CD4-positive, alpha-beta memory T cell (primary cell): ENCODE data around the gene SAMD1. TPM values are rescaled to one million over a fixed set of nuclear protein-coding genes. Genes with fewer than 3 reads are reported as not detected.
A peak's percentile ranks its signal among the peaks of the same experiment; 100 is the strongest.
"Not testable (repeated sequence)": the region's sequence is repeated elsewhere in the genome, so short reads cannot be mapped to it uniquely, and the experiment has no call there.

Experiments used
- CTCF ChIA-PET: fragments of 350-600 bp; sonication (Branson Sonifier 250); formaldehyde crosslinking; loops from one replicate; lab custom pipeline; 2021; ENCODE audit warnings: inconsistent platforms; ENCODE audit not compliant: partially characterized antibody; lab: Charles Lee
- POLR2A ChIA-PET: fragments of 350-600 bp; sonication (Branson Sonifier 250); formaldehyde crosslinking; loops from one replicate; lab custom pipeline; 2021; ENCODE audit not compliant: partially characterized antibody; lab: Charles Lee
- DNase-seq, 5 donors: peaks; one replicate each; pipeline versions ENCODE4 v3.0.0 to v3.0.0-alpha.2; 2020 to 2022; ENCODE audit warnings: mixed read lengths in 1 of 5
- H3K27ac ChIP-seq: one replicate; pipeline ENCODE4 v1.7.0; 2013; ENCODE audit warnings: low read depth, low read length
- H3K27me3 ChIP-seq: 2 replicates; pipeline ENCODE4 v1.7.0; 2013; ENCODE audit warnings: mild to moderate bottlenecking, low read length, moderate library complexity; ENCODE audit not compliant: insufficient read depth
- H3K36me3 ChIP-seq: 2 replicates; pipeline ENCODE4 v1.7.0; 2013; ENCODE audit warnings: mild to moderate bottlenecking, low read length, moderate library complexity; ENCODE audit not compliant: insufficient read depth
- H3K4me1 ChIP-seq: 2 replicates; pipeline ENCODE4 v1.7.0; 2013; ENCODE audit warnings: mild to moderate bottlenecking, low read length, moderate library complexity; ENCODE audit not compliant: insufficient read depth
- H3K4me3 ChIP-seq, 2 donors: one replicate each; pipeline ENCODE4 v1.7.0; 2013; ENCODE audit warnings: low read length in 2 of 2, mild to moderate bottlenecking in 1 of 2
- H3K9me3 ChIP-seq, 2 donors: one replicate each; pipeline ENCODE4 v1.7.0; 2013; ENCODE audit warnings: low read length in 2 of 2, control low read depth in 1 of 2; ENCODE audit not compliant: control insufficient read depth in 1 of 2
- H3K27ac Mint-ChIP-seq, 7 donors: one replicate each; pipeline ENCODE4 v1.8.0; 2020 to 2021; ENCODE audit warnings: mixed read lengths in 7 of 7, mild to moderate bottlenecking in 6 of 7, inconsistent platforms in 3 of 7, moderate library complexity in 3 of 7
- H3K27me3 Mint-ChIP-seq, 2 donors: one replicate each; pipeline ENCODE4 v1.8.0; 2020 to 2021; ENCODE audit warnings: mixed read lengths in 2 of 2
- H3K36me3 Mint-ChIP-seq, 2 donors: one replicate each; pipeline ENCODE4 v1.8.0; 2020 to 2021; ENCODE audit warnings: mixed read lengths in 2 of 2, inconsistent platforms in 1 of 2, mild to moderate bottlenecking in 1 of 2
- H3K4me1 Mint-ChIP-seq, 4 donors: one replicate each; pipeline ENCODE4 v1.8.0; 2020 to 2021; ENCODE audit warnings: mixed read lengths in 4 of 4, mild to moderate bottlenecking in 1 of 4
- H3K4me3 Mint-ChIP-seq, 8 donors: one replicate each; pipeline ENCODE4 v1.8.0; 2020 to 2021; ENCODE audit warnings: mixed read lengths in 8 of 8, mild to moderate bottlenecking in 7 of 8, moderate library complexity in 6 of 8, inconsistent platforms in 3 of 8
- H3K9me3 Mint-ChIP-seq, 8 donors: one replicate each; pipeline ENCODE4 v1.8.0; 2020 to 2021; ENCODE audit warnings: mixed read lengths in 8 of 8, mild to moderate bottlenecking in 5 of 8, inconsistent platforms in 3 of 8, moderate library complexity in 1 of 8
- intact Hi-C: fragments of 100-400 bp; cut with micrococcal nuclease; formaldehyde crosslinking; loops from one replicate; pipeline ENCODE4 v1.15.1; 2023
- polyA plus RNA-seq, 2 donors: library from polyadenylated mRNA; unstranded; fragments of 300-500 nt; fragmentation: Illumina TruSeq; gene quantifications; one replicate each; pipeline ENCODE4 v1.2.3, GENCODE V29; 2021
- total RNA-seq, 2 experiments: library from RNA; stranded (reverse); gene quantifications; one replicate each; pipeline ENCODE4 v1.2.3, GENCODE V29; 2021

Gene SAMD1
- total and polyA plus RNA-seq, 4 experiments from 2014 or later: 0.16 to 43.3 (median 19.5) TPM

DNA sequence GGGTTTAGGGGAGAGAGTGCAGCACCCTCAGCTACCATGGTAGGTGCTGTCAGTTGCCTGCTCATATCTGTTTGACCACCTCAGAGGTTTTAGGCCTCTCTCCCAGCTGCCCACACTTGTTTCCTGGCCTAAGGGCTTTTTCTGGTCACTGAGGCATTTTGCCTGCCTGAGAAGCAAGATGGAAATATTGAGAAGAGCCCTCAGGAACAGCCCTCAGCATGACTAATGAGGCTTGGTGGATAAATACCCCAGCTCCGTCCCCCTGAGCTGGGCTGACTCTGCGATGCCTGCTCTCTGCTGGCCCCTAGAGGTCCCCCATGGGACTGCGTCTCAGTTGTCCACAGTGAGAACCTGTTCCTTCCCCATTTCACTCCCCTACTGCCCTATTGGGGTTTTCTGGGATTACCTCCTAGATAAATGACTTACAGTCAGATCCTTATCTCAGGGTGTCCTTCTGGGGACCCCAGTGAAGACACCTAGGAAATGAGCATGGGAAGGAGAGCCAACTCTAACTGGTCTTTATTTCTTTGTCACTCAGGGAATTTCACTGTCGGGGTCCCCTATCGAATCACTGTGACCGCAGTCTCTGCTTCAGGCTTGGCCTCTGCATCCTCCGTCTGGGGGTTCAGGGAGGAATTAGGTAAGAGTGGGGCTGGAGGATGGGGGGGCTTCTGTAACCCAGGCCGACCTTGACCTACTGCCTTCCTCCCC is 42.0 kb downstream of the SAMD1 start:
- Mint-ChIP-seq H3K4me3 (no peak overlapping the region), H3K4me1 (peaks cover 2 to 5% (median 3%) of the 10 kb centered on the region in 4 donors), H3K36me3 (peaks cover 42 to 60% of the 10 kb centered on the region in 2 donors), H3K27me3 (no peaks in the 10 kb centered on the region), H3K27ac (peak overlapping the region; percentile 26 to 85 (median 42)), H3K9me3 (peaks cover 0 to 6% (median 0%) of the 10 kb centered on the region in 8 donors)
- Histone ChIP-seq H3K36me3 (peaks cover 54% of the 10 kb centered on the region), H3K27ac (peak overlapping the region; percentile 39), H3K27me3 (no peaks in the 10 kb centered on the region), H3K9me3 (no peaks in the 10 kb centered on the region), H3K4me3 (no peak overlapping the region), H3K4me1 (peaks cover 5% of the 10 kb centered on the region)
- ChIA-PET CTCF (interaction anchor here (0.6 to 9.7 kb wide), 29 partner anchors 10 to 286 kb away, joined by 3 to 111 read pairs (median 4); partner anchors contain the start of genes DCAF15, MISP3, NANOS3 and RFX1), POLR2A (interaction anchor here (0.9 to 2.7 kb wide), 10 partner anchors 9 to 168 kb away, joined by 3 to 17 read pairs (median 6); partner anchors contain the start of genes ASF1B, DCAF15 and IL27RA)
- intact Hi-C loops: loop anchor here (1.0 to 2.0 kb wide), 3 partner anchors 96 to 168 kb away; partner anchors contain the start of gene DCAF15
- peak; percentile 63 to 73 (median 68) for DNase-seq

DNA sequence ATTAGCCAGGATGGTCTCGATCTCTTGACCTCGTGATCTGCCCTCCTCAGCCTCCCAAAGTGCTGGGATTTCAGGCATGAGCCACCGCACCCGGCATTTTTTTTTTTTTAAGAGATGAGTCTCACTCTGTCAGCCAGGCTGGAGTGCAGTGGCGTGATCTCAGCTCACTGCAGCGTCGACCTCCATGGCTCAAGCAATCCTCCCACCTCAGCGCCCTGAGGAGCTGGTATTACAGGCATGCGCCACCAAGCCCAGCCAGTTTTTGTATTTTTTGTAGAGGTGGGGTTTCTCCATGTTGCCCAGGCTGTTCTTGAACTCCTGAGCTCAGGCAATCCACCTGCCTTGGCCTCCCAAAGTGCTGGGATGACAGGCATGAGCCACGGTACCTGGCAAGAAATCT is 42.7 kb downstream of the SAMD1 start:
- intact Hi-C loops: loop anchor here (1.0 to 2.0 kb wide), 3 partner anchors 95 to 168 kb away; partner anchors contain the start of gene DCAF15
- H3K36me3 ChIP-seq: peaks cover 58% of the 10 kb centered on the region
- not testable (repeated sequence) for H3K27me3 ChIP-seq, H3K4me3 Mint-ChIP-seq, DNase-seq, H3K27me3 Mint-ChIP-seq, H3K4me1 Mint-ChIP-seq, H3K9me3 Mint-ChIP-seq, H3K4me1 ChIP-seq, H3K4me3 ChIP-seq, H3K27ac ChIP-seq, H3K9me3 ChIP-seq
- peaks cover 44 to 62% of the 10 kb centered on the region in 2 donors for H3K36me3 Mint-ChIP-seq
- ChIA-PET CTCF (interaction anchor here (0.6 to 9.7 kb wide), 27 partner anchors 9 to 233 kb away, joined by 3 to 111 read pairs (median 4); partner anchors contain the start of genes DCAF15, NANOS3 and RFX1), POLR2A (interaction anchor here (0.9 to 2.7 kb wide), 9 partner anchors 10 to 167 kb away, joined by 3 to 17 read pairs (median 6); partner anchors contain the start of genes ASF1B, DCAF15 and IL27RA)
- peak overlapping the region in 2 of 7 donors; percentile 59 to 85 for H3K27ac Mint-ChIP-seq

DNA sequence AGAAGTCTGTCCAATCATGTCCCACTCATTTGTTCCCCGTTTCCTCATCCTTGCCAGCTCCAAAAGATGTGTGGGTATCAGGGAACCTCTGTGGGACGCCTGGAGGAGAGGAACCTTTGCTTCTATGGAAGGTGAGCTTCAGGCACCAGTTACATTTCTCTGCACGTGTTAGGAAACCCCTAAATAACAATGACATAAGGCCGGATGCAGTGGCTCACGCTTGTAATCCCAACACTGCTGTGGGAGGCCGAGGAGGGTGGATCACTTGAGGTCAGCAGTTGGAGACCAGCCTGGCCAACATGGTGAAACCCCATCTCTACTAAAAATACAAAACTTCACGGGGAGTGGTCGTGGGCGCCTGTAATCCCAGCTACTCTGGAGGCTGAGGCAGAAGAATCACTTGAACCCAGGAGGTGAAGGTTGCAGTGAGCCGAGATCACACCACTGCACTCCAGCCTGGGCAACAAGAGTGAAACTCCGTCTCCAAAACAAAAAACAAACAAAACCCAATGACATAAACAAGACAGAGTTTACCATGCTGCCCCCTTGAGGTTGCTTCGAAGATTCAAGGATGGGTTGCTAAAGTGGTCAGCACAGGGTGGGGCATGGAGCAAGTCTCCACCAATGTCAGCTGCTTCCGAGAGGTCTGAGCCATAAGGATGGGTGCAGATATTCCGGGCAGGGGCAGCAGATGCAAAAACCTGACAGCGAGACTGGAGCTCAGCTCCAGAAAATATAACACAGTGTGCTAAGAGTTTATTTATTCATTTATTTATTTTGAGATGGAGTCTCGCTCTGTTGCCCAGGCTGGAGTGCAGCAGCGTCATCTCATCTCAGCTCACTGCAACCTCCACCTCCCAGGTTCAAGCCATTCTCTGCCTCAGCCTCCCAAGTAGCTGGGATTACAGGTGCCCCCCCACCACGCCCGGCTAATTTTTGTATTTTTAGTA is 47.6 kb downstream of the SAMD1 start:
- not testable (repeated sequence) for H3K4me3 ChIP-seq, H3K9me3 ChIP-seq, H3K27me3 Mint-ChIP-seq, H3K9me3 Mint-ChIP-seq, H3K27me3 ChIP-seq
- peak; percentile 56 to 69 (median 61) for DNase-seq
- peaks cover 18% of the 10 kb centered on the region for H3K4me1 ChIP-seq
- H3K36me3 Mint-ChIP-seq: peaks cover 23 to 58% of the 10 kb centered on the region in 2 donors
- H3K27ac Mint-ChIP-seq: peak overlapping the region; percentile 88 to 95 (median 92)
- CTCF ChIA-PET: interaction anchor here (0.6 to 9.7 kb wide), 16 partner anchors 9 to 171 kb away, joined by 3 to 111 read pairs (median 5); partner anchors contain the start of genes IL27RA and NANOS3
- POLR2A ChIA-PET: interaction anchor here (0.6 to 3.2 kb wide), 10 partner anchors 10 to 162 kb away, joined by 3 to 18 read pairs (median 5); partner anchors contain the start of genes IL27RA, MISP3 and RFX1
- peak overlapping the region in 1 of 8 donors; percentile 4 for H3K4me3 Mint-ChIP-seq
- H3K36me3 ChIP-seq: peaks cover 50% of the 10 kb centered on the region
- H3K27ac ChIP-seq: peak overlapping the region; percentile 43
- intact Hi-C loops: loop anchor here (1.0 kb wide), 2 partner anchors 140 to 163 kb away; no protein-coding TSS in a partner anchor
- peaks cover 0 to 16% (median 9%) of the 10 kb centered on the region in 4 donors for H3K4me1 Mint-ChIP-seq

DNA sequence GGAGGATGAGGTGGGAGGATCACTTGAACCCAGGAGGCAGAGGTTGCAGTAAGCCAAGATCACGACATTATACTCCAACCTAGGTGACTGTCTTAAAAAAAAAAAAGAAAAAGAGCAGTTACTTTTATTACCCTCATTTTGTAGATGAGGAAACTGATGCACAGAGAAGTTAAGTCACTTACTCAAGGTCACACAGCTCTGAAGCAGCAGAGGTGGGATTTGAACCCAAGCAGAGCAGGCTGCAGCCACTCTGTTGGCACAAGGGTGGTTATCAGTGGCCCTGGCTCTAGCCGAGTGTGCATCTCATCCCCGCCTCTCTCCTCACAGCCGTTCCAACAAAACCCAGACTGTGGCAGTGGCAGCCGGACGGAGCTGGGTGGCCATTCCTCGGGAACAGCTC is 51.4 kb downstream of the SAMD1 start:
- H3K4me1 ChIP-seq: peaks cover 18% of the 10 kb centered on the region
- CTCF ChIA-PET: interaction anchor here (1.2 kb wide), 1 partner anchor 9 kb away, joined by 4 read pairs; no protein-coding TSS in a partner anchor
- Mint-ChIP-seq H3K36me3 (peaks cover 19 to 57% of the 10 kb centered on the region in 2 donors), H3K27ac (peak overlapping the region in 4 of 7 donors; percentile 23 to 69 (median 60)), H3K4me1 (peaks cover 10 to 39% (median 18%) of the 10 kb centered on the region in 4 donors), H3K27me3 (no peaks in the 10 kb centered on the region), H3K9me3 (peaks cover 0 to 1% (median 0%) of the 10 kb centered on the region in 8 donors), H3K4me3 (peak overlapping the region in 1 of 8 donors; percentile 59)
- H3K27ac ChIP-seq: no peak overlapping the region
- no peak overlapping the region for H3K4me3 ChIP-seq
- peaks cover 39% of the 10 kb centered on the region for H3K36me3 ChIP-seq
- POLR2A ChIA-PET: no interaction called here
- intact Hi-C loops: no loop called here
- H3K27me3 ChIP-seq: no peaks in the 10 kb centered on the region
- H3K9me3 ChIP-seq: no peaks in the 10 kb centered on the region
- DNase-seq: no peak

Other genes starting within 250 kb of the SAMD1 start
- gene NANOS3, start 213.6 kb downstream of the SAMD1 start, total RNA-seq: not detected
- gene NANOS3, start 213.6 kb downstream of the SAMD1 start, polyA plus RNA-seq: not detected
- 1 to 10 TPM; 3.1 to 3.8 TPM for gene BRME1, start 184.6 kb downstream of the SAMD1 start, total RNA-seq
- gene BRME1, start 184.6 kb downstream of the SAMD1 start, polyA plus RNA-seq: under 1 TPM; 0.35 to 0.41 TPM
- gene CC2D1A, start 184.6 kb downstream of the SAMD1 start, total RNA-seq: 10 to 100 TPM; 32.9 to 37.1 TPM
- gene CC2D1A, start 184.6 kb downstream of the SAMD1 start, polyA plus RNA-seq: 10 to 100 TPM in 1 of 2 donors, 1 to 10 TPM in 1; 3.8 to 13.9 TPM
- not detected for gene PODNL1, start 152.3 kb downstream of the SAMD1 start, total RNA-seq
- gene PODNL1, start 152.3 kb downstream of the SAMD1 start, polyA plus RNA-seq: not detected
- 10 to 100 TPM; 92.9 to 96.7 TPM for gene DCAF15, start 138.2 kb downstream of the SAMD1 start, total RNA-seq
- gene DCAF15, start 138.2 kb downstream of the SAMD1 start, polyA plus RNA-seq: 1 to 10 TPM; 4.9 to 7.2 TPM
- gene RFX1, start 84.4 kb downstream of the SAMD1 start, total RNA-seq: 10 to 100 TPM; 17.4 to 17.8 TPM
- 1 to 10 TPM in 1 of 2 donors, not detected in 1; 2.5 TPM for gene RFX1, start 84.4 kb downstream of the SAMD1 start, polyA plus RNA-seq
- gene RLN3, start 62.6 kb downstream of the SAMD1 start, total RNA-seq: not detected
- under 1 TPM in 1 of 2 donors, not detected in 1; 0.41 TPM for gene RLN3, start 62.6 kb downstream of the SAMD1 start, polyA plus RNA-seq
- gene IL27RA, start 59.0 kb downstream of the SAMD1 start, total RNA-seq: 10 to 100 TPM; 74.3 to 76.2 TPM
- 100 to 1,000 TPM; 101 to 104 TPM for gene IL27RA, start 59.0 kb downstream of the SAMD1 start, polyA plus RNA-seq
- gene PALM3, start 28.7 kb downstream of the SAMD1 start, total RNA-seq: not detected
- gene PALM3, start 28.7 kb downstream of the SAMD1 start, polyA plus RNA-seq: not detected
- 1 to 10 TPM; 1.3 to 1.6 TPM for gene MISP3, start 18.0 kb downstream of the SAMD1 start, total RNA-seq
- 1 to 10 TPM in 1 of 2 donors, under 1 TPM in 1; 0.68 to 1.1 TPM for gene MISP3, start 18.0 kb downstream of the SAMD1 start, polyA plus RNA-seq
- under 1 TPM in 1 of 2 experiments, not detected in 1; 0.55 TPM for gene C19orf67, start 5.0 kb downstream of the SAMD1 start, total RNA-seq
- gene C19orf67, start 5.0 kb downstream of the SAMD1 start, polyA plus RNA-seq: not detected
- gene PRKACA, start 27.0 kb upstream of the SAMD1 start, total RNA-seq: 10 to 100 TPM; 48.9 to 51.7 TPM
- 1 to 10 TPM in 1 of 2 donors, under 1 TPM in 1; 0.42 to 2.2 TPM for gene PRKACA, start 27.0 kb upstream of the SAMD1 start, polyA plus RNA-seq
- gene ASF1B, start 45.8 kb upstream of the SAMD1 start, total RNA-seq: 1 to 10 TPM; 2.3 to 3.0 TPM
- 1 to 10 TPM; 1.8 to 3.0 TPM for gene ASF1B, start 45.8 kb upstream of the SAMD1 start, polyA plus RNA-seq
- gene ADGRL1, start 115.4 kb upstream of the SAMD1 start, total RNA-seq: 10 to 100 TPM; 19.3 to 22.0 TPM
- gene ADGRL1, start 115.4 kb upstream of the SAMD1 start, polyA plus RNA-seq: 1 to 10 TPM in 1 of 2 donors, under 1 TPM in 1; 0.55 to 1.3 TPM